ENCODE measurements around the gene HAL.

DNA sequence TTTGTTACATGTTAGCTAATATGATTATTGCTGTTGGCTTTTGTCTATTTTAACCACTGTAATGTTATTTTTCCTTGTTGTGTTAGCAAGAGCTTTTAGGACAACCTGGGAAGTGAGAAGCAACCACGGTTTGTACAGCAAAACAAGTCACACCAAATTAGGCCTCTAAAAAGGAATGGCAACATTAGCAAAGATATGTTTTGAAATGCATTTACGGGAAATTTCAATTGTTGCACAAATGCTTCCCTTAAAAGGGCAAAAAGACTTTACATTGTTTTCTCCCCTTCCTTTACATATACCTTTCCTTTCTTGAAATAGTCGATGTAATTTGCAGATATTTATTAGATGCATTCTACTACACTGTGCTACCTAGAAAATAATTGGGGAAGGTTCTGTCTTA, 43.4 kb upstream of the HAL start:
- TF ChIP-seq GATA2 (IDR thresholded peaks at IDR 0.05; ENCODE audit: low read depth, low read length), result no peak
- TF ChIP-seq GATA3 (IDR thresholded peaks at IDR 0.05; ENCODE audit: low read depth, low read length), result no peak
